AG04450 (cell line): ENCODE results near the gene LHX4. TPM values are rescaled to one million over a fixed set of nuclear protein-coding genes. Genes with fewer than 3 reads are reported as not detected.

ENCODE experiments used
- CTCF ChIA-PET: fragments of 300-600, 350-600 bp; formaldehyde crosslinking; extraction: SDS; loops from one replicate; lab custom pipeline; 2022; ENCODE audit warnings: antibody characterized with exemption, inconsistent platforms; lab: Charles Lee
- POLR2A ChIA-PET: fragments of 350-600 bp; formaldehyde crosslinking; extraction: SDS; loops from one replicate; lab custom pipeline; 2021; ENCODE audit warnings: antibody characterized with exemption, inconsistent platforms; lab: Yijun Ruan, JAX
- DNase-seq: peaks from one replicate; pipeline ENCODE4 v3.0.0-alpha.2; 2011; ENCODE audit warnings: low read depth, low spot score
- H3K27ac ChIP-seq: one replicate; pipeline ENCODE4 v1.5.1; 2012; ENCODE audit warnings: low read depth, low read length, control low read depth
- H3K27me3 ChIP-seq: one replicate; pipeline ENCODE4 v1.6.0; 2012; ENCODE audit warnings: low read length; ENCODE audit not compliant: control insufficient read depth, insufficient read depth
- H3K4me3 ChIP-seq: 2 replicates; pipeline ENCODE4 v1.5.1; 2011; ENCODE audit warnings: mild to moderate bottlenecking, low read depth, low read length, control low read depth
- H3K9me3 ChIP-seq: 2 replicates; pipeline ENCODE4 v1.5.1; 2012; ENCODE audit warnings: low read length; ENCODE audit not compliant: control insufficient read depth, insufficient read depth
- CTCF ChIP-seq: IDR thresholded peaks from 2 replicates; pipeline ENCODE4 v1.5.1; 2011; ENCODE audit warnings: low read depth, low read length, control low read depth, inconsistent platforms
- polyA plus RNA-seq: library from polyadenylated mRNA; depleted of rRNA; stranded (reverse); fragments of >200 nt; gene quantifications from 2 replicates; pipeline ENCODE4 v1.2.3, GENCODE V29; 2011

LHX4 gene
- polyA plus RNA-seq, 1 experiment, result 0.10 TPM

- CTCF ChIA-PET, result interaction anchor here (1.3 kb wide), 1 partner anchor 416 kb away, joined by 3 read pairs; no protein-coding TSS in a partner anchor
- peaks cover 14% of the 10 kb centered on the region; the same call in 1 of the 2 replicates for H3K9me3 ChIP-seq
- no peak overlapping the region for H3K27ac ChIP-seq
Observed at GRCh38 chr1:180230416-180230790, 339 bp downstream of the LHX4 start.

GRCh38 chr1:180230791-180231505 lies 884 bp downstream of the LHX4 start:
- peaks cover 72% of the 10 kb centered on the region for H3K27me3 ChIP-seq
- no peak overlapping the region for H3K27ac ChIP-seq
- TF ChIP-seq CTCF, result no peak
- ChIA-PET CTCF (interaction anchor here (0.6 to 2.4 kb wide), 4 partner anchors 252 to 808 kb away, joined by 3 to 7 read pairs (median 5); no protein-coding TSS in a partner anchor), POLR2A (no interaction called here)
- peaks cover 16% of the 10 kb centered on the region; the same call in 1 of the 2 replicates for H3K9me3 ChIP-seq
- peak overlapping the region; percentile 52 for H3K4me3 ChIP-seq
- DNase-seq, result no peak

More at GRCh38 chr1:180230416-180230790, 339 bp downstream of the LHX4 start:
- POLR2A ChIA-PET, result no interaction called here
- TF ChIP-seq CTCF, result no peak
- Histone ChIP-seq H3K27me3 (peaks cover 70% of the 10 kb centered on the region), H3K4me3 (peak overlapping the region; percentile 52)
- no peak for DNase-seq

GRCh38 chr1:180231506-180231921 lies 1.4 kb downstream of the LHX4 start:
- peak overlapping the region; percentile 46 for H3K4me3 ChIP-seq
- CTCF ChIA-PET, result interaction anchor here (0.6 to 2.4 kb wide), 4 partner anchors 251 to 807 kb away, joined by 3 to 7 read pairs (median 5); no protein-coding TSS in a partner anchor
- DNase-seq, result no peak
- H3K9me3 ChIP-seq, result peaks cover 16% of the 10 kb centered on the region; the same call in 1 of the 2 replicates
- no peak for TF ChIP-seq CTCF
- no peak overlapping the region for H3K27ac ChIP-seq
- POLR2A ChIA-PET, result no interaction called here
- H3K27me3 ChIP-seq, result peaks cover 73% of the 10 kb centered on the region

GRCh38 chr1:180231936-180232335 lies 1.9 kb downstream of the LHX4 start:
- ChIA-PET CTCF (interaction anchor here (1.3 to 2.4 kb wide), 2 partner anchors 251 to 365 kb away, joined by 6 to 7 read pairs; no protein-coding TSS in a partner anchor), POLR2A (no interaction called here)
- Histone ChIP-seq H3K27ac (no peak overlapping the region), H3K27me3 (peaks cover 74% of the 10 kb centered on the region), H3K4me3 (no peak overlapping the region), H3K9me3 (peaks cover 16% of the 10 kb centered on the region; the same call in 1 of the 2 replicates)
- DNase-seq, result no peak
- no peak for TF ChIP-seq CTCF

GRCh38 chr1:180232521-180233043 lies 2.5 kb downstream of the LHX4 start:
- ChIA-PET POLR2A (no interaction called here), CTCF (interaction anchor here (2.4 kb wide), 1 partner anchor 250 kb away, joined by 6 read pairs; no protein-coding TSS in a partner anchor)
- TF ChIP-seq CTCF, result no peak
- H3K9me3 ChIP-seq, result peaks cover 16% of the 10 kb centered on the region; the same call in 1 of the 2 replicates
- no peak overlapping the region for H3K27ac ChIP-seq
- peaks cover 78% of the 10 kb centered on the region for H3K27me3 ChIP-seq
- H3K4me3 ChIP-seq, result no peak overlapping the region
- DNase-seq, result no peak
